Fibroblast of gingiva (primary cell): Measurements from ENCODE around the gene POTEH.
"Not testable (repeated sequence)": the region's sequence is repeated elsewhere in the genome, so short reads cannot be mapped to it uniquely, and the experiment has no call there.

ENCODE experiments used
- DNase-seq: peaks from one replicate; pipeline ENCODE4 v3.0.0-alpha.2; 2011; ENCODE audit warnings: low read depth

Gene POTEH

DNA sequence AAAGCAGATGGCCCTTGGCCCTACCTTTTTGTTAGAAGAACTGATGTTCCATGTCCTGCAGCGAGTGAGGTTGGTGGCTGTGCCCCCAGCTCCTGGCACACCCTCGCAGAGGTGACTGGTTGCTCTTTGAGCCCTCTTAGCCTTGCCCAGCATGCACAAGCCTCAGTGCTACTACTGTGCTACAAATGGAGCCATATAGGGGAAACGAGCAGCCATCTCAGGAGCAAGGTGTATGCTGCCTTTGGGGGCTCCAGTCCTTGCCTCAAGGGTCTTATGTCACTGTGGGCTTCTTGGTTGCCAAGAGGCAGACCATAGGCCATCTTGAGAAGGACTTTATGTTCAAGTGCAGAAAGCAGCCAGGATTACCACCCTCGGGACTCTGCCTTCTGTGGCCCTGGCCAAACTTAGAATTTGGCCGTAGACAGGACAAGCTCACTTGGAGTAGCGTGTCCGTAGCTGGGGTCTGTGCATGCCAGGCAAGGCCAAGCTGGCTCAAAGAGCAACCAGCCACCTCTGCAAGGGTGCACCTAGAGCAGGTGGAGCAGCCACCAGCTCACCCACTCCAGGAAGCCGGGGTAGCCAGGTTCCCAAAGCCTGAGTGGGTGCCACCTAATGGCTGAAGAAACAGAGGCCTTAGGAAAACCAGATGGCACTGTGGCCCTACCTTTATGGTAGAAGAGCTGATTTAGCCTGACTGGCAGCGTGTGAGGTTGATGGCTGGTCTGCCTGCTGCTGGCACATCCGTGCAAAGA is 48.5 kb downstream of the POTEH start:
- DNase-seq, result peak; percentile 0

DNA sequence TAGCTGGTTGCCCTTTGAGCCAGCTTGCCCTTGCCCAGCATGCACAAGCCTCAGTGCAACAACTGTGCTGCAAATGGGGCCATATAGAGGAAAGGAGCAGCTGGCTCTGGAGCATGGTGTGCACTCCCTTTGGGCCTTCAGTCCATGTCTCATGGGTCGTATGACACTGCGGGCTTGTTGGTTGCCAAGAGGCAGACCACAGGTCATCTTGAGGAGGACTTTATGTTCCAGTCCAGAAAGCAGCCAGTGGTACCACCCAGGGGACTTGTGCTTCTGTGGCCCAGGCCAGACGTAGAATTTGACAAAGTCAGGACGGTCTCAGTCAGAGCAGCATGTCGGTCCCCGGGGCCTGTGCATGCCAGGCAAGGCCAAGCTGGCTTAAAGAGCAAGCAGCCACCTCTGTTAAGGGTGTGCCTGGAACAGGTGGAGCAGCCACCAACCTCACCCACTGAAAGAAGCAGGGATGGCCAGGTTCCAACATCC is 49.1 kb downstream of the POTEH start:
- DNase-seq, result not testable (repeated sequence)

DNA sequence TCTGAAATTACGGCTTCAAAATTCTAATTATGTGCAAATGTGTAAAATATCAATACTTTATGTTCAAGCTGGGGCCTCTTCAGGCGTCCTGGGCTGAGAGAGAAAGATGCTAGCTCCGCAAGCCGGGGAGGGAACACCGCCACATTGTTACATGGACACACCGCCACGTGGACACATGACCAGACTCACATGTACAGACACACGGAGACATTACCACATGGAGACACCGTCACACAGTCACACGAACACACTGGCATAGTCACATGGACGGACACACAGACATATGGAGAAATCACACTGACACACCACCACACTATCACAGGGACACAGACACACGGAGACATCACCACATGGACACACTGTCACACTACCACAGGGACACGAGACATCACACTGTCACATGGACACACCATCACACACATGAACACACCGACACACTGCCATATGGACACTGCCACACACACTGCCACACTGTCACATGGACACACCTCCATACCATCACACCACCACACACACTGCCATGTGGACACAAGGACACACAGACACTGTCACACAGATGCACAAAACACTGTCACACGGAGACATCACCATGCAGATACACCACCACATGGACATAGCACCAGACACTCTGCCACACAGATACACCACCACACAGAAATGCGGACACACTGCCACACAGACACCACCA is 58.0 kb downstream of the POTEH start:
- DNase-seq, result not testable (repeated sequence)

DNA sequence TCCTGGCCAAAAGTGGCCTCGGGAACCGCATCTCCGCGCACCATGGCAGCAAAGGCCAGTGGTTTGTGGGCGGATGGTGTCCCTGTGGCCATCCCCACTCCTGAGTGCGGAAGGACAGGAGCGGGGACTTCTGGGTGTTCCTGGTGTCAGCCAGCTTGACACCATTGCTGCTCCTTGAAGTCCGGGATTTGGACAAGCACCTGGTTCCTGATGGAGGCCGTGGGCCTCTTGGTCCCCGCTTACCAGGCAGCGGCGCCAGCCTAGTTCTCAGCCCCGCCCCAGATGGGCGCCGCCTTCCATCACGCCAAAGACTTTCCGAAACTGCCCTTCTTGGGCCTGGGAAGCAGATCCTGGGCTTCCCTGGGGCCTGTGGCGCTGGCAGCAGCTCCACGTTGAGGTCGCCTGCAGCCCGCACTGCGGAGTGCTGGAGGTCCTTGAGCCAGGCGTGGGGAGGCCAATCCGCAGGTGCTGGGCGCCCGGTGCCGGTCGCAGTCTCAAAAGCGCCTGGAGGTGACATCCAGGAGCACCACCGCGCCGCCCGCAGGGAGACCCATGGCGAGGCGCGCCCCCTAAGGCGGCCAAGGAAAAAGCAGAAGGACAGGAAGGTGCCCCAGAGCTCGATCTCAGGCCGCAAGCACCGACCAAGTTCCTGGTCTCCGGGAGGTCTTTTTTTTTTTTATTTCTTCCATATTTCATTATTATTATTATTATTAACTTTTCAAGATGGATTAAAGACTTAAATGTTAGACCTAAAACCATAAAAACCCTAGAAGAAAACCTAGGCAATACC is 59.5 kb downstream of the POTEH start:
- DNase-seq, result not testable (repeated sequence)

DNA sequence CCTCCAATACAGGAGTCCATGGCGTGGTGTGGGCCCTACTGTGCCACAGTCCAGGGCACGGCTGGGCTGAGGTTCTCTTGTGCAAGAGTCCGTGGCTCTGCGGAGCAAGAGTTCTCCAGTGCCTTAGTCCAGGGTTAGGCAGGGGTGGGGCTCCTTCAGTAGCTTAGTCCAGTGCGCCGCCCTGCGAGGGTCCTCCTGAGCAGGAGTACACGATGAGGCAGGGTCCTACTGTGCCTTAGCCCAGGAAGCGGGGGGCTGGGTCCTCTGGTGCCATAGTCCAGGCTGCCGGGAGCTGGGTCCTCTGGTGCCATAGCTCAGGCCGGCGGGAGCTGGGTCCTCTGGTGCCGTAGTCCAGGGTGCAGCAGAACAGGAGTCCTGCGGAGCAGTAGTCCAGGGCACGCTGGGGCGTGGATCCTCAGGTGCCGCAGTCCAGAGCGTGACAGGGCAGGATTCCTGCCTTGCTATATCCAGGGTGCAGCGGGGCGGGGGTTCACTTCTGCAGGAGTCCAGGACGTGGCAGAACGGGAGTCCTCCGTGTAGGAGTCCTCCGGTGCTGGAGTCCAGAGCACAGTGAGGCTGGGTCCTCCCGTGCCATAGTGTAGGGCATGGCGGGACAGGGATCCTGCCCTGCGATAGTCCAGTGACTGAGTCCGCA is 69.7 kb downstream of the POTEH start:
- DNase-seq, result not testable (repeated sequence)

DNA sequence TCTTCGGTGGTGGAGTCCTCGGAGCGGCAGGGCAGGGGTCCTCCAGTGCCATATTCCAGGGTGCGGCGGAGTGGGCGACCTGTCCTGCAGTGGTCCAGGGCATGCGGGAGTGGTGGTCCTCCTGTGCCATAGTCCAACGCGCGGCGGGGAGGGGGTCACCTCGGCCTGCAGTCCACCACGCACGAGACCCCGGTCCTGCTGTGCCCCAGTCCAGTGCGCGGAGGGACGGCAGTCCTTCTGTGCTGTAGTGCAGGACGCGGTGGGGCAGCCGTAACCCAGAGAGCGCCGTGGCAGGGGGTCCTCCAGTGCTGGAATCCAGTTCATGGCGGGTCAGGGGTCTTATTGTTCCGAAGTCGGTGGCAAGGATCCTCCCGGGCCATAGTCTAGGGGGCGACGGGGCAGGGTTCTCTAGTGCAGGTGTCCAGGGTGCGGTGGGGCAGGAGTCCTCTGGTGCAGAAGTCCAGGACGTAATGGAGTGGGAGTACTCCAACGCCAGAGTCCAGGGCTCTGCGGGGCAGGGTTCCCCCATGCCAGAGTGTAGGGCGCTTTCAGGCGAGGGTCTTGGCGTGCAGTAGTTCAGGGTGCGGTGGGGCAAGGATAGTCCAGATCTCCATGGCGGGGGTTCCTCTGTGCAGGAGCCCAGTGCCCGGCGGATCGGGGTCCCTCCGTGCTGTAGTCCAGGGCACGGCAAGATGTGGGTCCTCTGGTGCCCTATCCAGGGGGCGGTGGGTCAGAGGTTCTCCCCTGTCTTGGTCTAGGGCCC is 70.7 kb downstream of the POTEH start:
- not testable (repeated sequence) for DNase-seq

DNA sequence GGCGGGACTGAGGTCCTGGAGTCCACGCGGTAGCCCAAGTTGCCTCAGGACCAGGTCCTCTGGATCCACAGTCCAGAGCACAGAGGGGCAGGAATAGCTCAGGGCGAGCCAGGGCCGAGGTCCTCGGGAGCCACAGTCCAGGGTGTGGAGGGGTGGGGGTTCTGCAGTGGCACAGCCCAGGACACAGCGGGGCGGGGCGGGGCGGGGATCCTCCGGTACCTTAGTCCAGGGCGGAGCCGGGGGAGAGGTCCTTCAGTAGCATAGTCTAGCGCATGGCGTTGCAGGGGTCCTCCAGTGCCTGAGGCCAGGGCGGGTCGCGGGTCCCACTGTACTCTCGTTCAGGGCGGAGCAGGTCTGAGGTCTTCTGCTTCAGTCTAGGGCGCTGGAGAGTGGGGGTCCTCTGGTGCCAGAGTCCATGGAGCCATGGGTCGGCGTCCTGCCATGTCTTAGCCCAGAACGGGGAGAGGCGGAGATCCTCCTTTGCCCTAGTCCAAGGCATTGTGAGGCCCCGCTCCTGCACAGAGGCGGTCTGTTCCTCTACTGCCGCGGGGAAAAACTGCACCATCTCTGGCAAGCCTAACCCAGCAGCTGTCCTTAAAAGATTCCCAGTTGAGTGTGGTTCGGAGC is 71.4 kb downstream of the POTEH start:
- not testable (repeated sequence) for DNase-seq

DNA sequence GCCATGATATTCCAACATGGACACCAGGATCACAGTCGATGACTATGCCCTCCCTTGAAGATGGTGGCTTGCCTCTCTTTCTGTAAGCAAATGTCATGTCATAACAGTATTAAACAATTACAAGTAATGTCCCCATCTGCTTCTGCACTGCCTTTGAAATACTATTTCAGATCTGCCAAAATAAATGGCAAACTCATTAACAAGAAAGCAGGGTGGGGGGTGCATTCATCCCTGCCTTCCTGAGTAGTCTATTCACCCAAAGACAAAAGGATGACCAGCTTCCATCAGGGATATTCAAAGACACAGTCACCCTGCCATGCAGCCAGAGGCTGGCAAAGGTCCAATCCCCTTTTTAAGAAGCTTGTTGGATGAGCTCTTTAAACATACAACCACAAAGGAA is 73.7 kb downstream of the POTEH start:
- DNase-seq, result not testable (repeated sequence)
